ENCODE results near the gene TRIM54.
A peak's percentile ranks its signal among the peaks of the same experiment; 100 is the strongest.
"Not testable (repeated sequence)": the region's sequence is repeated elsewhere in the genome, so short reads cannot be mapped to it uniquely, and the experiment has no call there.

TRIM54 gene

GRCh38 chr2:27258051-27258450, 24.2 kb upstream of the TRIM54 start:
- DNase-seq, result no peak

DNA sequence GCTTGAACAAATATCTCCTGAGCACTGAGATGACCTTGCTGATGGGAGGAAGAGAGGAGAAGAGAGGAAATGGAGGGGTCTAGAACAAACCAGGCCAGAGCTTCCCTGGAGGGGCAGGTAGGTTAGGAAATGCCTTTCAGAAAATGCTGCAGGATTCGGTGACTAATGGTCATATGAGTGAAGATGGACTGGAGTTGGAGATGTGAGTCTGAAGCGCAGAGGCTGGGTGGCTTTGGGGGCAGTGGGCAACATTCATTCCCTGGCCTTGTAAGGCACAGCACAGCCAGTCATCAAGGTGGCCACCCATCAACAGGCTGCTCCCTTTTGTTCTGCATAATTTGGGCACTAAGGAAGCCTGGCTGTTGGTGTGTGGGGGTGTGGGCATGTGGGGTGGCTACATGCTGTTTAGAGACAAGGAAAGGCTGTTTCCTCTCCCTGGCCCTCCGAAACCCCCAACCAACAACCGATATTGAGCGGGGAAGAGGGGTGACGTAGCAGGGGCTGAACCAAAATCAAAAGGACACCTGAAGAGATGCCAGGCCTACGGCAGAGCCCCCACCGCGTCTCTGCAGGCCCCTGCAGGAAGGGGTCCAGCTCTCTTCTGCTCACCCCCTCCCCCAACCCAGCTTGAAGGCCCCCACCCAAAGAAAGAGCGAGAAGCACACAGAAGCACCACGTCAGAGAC, 20.8 kb upstream of the TRIM54 start:
- DNase-seq, result no peak

GRCh38 chr2:27261926-27262298, 20.3 kb upstream of the TRIM54 start:
- DNase-seq, result no peak

- peak; percentile 20 to 30 for DNase-seq
These were observed 19.6 kb upstream of the TRIM54 start, which contains the start of gene SLC30A3 for GRCh38 chr2:27262379-27263286. Gene SLC30A3, minus strand, starts transcription at chr2:27263047. Its CDS starts 141 bp downstream, at chr2:27262906.

GRCh38 chr2:27263287-27264252, 18.7 kb upstream of the TRIM54 start:
- DNase-seq, result no peak

DNA sequence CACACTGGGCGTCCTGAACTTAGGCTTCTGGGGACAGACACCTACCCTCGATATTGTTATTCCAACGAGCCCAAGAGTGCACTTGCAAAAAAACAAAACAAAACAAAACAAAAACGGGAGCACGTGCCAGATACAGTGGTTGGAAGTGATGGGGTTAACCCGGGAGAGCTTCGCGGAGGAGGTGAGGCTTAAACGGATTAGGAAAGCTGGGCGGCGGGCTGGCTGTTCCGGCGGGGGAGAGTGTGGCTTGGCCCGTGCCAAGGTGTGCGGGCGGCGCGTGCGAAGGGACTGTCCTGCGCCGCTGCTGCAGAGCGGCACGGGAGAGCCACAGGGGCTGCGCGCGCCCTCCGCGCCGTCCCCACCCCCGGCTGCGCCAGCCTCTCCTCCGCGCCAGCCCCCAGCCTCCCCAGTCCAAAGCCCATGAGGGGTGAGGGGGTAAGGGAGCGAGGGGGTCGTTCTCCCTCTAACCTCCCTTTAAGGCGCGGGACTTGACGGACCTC, 17.9 kb upstream of the TRIM54 start:
- no peak for DNase-seq

DNA sequence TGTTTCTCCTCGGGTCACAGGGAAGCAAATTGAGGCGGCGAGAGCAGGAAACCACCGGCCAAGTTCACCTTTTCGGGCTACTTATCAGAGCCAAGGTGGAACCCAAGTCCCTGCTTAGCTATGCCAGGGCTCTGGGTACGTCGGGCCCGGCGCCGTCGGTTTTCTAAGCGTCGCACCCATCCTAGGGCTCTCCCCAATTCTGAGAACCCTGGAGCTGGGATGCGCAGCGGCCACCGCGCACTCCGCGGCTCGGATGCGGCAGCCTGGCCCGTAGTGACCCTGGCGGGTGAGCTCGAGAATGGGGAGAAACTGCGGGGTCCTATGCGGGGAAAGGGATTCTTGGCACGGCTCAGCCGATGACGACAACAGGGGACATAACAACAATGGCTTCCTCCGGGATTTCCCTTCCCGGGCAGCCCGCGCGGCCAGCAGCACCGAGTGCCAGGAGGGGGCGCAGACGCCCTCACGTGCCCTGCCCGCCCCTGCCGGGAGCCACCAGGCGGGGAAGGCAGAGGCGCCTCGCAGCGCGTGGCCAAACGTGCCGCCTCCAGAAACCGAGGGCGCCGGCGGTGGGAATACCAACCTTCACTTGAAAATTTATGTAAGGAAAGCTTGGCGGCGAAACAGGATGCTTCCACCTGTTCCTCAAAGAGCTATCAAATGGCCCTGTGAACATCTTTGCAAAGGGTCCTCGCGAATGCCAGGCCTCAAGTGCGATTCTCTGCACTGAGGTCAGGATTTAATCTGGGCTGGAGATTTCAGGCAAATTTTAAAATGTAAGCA, 17.3 kb upstream of the TRIM54 start:
- DNase-seq, result peak; percentile 42 to 46

- DNase-seq, result no peak
These were observed 16.7 kb upstream of the TRIM54 start for GRCh38 chr2:27265536-27265870.

DNA sequence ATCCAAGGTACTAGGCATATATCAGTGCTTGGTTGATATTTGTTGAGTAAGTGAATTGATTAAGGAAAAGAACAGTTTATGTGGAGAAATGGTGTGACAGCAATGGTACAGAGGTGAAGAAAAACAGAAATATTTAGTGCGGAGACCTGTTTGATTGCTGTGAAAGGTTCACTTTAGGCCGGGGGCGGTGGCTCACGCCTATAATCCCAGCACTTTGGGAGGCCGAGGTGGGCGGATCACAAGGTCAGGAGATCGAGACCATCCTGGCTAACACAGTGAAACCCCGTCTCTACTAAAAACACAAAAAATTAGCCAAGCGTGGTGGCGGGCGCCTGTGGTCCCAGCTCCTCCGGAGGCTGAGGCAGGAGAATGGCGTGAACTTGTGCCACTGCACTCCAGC, 13.9 kb upstream of the TRIM54 start:
- not testable (repeated sequence) for DNase-seq

DNA sequence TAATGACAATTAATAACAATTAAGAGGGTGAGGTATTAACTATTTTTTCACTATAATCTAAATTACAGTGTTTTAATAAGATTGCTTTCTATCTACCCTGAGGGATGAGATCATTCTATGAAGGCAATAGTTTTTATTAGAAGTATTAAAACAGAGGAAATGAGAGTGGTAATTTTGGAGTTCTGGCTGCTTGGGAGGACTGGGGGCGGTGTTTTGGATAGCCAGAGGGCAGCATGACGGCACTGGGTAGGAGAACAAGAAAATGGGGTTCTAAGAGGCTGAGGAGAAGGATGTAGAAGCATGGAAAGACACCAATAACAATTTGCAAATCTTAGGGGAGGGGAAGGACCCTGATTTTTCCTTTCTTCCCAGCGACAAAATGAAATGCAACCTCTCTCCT, 12.1 kb upstream of the TRIM54 start:
- no peak for DNase-seq

GRCh38 chr2:27270670-27271069, 11.6 kb upstream of the TRIM54 start:
- no peak for DNase-seq

DNA sequence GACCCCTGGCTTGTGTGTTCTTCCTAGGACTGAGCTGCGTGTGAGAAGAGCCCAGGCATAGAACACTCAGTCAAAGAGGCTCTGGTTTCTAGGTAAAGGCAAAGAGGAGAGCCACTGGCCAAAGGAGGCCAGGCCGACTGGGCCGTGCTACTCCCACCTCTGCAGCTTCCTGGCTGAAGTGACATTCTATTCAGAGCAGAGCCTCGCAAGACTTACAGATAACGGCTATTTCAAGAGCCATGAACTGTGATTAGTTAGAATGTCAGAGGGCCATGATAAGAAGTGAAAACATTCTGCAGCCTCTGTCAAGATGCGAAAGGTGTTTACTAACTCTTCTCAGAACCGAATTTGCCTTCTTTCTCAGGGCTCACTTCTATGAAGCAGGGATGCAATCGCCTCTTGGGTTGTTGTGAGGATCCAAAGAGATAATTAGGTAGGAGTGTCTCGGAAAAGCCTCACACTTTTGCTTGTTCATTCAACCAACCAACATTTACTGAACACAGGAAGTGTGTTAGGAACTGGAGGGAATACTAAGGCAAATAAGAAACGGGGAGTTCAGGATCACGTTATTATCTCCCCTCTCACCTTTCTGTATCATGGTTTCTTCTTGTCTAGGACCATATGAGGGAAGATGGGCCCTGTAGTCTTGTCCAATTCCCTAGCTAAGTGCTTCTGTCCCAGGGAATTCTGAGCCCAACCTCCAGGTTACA, 10.4 kb upstream of the TRIM54 start:
- DNase-seq, result no peak

DNA sequence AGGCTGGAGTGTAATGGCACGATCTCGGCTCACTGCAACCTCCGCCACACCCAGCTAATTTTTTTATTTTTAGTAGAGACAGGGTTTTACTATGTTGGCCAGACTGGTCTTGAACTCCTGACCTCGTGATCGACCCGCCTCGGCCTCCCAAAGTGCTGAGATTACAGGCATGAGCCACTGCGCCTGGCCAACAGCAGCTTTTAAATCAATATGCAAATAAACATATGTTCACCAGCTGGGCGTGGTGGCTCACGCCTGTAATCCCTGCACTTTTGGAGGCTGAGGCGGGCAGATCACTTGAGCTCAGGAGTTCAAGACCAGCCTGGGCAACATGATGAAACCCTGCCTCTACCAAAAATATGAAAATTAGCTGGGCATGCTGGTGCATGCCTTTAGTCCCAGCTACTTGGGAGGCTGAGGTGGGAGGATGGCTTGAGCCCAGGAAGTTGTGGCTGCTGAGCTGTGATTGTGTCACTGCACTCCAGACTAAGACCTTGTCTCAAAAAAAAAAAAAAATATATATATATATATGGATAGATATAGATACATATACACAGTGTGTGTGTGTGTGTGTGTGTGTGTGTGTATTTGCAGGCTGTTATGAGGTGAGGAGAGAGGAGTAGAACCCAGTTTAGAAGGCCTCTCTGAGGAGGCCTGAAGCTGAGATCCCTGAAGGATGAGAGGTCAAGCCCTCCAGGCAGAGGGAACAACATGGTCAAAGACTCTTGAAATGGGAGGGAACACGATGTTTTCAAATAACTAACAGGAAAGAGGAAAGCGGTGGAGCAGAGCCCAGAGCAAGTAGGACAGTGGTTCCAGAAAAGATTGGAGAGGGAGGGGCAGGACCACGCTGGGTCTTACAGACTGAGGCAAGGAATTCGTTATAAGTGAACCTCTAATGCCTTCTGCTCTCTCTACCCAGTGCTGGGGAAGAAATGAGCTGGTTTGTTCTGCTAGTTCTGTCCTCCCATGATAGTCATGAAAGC, 9.4 kb upstream of the TRIM54 start:
- DNase-seq, result not testable (repeated sequence)

DNA sequence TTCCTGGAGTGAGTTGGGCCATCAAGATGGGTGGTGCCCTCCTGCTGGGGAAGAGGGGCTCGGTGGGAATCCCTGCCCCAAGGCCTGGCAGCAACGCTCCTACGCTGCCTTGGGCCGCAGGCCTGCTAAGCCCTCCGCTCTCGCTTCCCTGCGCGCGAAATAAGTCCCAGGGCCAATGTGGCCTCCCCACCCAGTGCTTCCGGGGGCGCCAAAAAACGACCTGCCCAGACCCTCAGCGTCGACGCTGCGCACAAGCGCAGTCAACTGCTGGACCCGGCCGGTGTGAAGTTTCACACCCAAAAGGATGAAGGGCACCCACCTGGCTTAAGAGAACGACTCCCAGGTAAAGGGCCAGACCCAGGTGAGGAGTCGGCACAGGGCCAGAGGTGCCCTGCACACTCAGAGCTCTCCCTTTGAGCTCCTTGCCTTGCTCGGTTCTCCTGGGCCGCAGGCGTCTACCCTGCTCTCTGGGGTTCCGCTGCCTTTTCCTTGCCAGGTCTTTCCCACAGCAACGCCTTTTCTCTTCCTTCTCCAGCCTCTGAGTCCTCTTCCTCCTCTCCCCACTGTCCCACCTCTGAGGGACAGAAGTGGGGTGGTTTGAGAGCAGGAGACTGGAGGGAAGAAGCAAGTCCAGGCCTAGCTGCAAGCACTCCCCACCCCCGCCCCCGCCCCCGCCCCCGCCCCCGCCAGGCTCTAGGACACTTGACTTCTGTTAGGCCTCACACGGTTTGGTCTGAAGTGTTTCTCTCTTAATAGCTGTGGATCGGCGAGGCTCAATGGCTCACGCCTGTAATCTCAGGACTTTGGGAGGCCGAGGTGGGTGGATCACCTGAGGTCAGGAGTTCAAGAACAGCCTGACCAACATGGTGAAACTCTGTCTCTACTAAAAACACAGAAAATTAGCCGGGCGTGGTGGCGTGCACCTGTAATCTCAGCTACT, 6.7 kb upstream of the TRIM54 start, which contains the start of gene DNAJC5G:
Gene DNAJC5G (plus strand): TSS at position 223 of the 940 bp plus-strand sequence. CDS start 1,296 bp downstream, outside the sequence.
- no peak for DNase-seq

DNA sequence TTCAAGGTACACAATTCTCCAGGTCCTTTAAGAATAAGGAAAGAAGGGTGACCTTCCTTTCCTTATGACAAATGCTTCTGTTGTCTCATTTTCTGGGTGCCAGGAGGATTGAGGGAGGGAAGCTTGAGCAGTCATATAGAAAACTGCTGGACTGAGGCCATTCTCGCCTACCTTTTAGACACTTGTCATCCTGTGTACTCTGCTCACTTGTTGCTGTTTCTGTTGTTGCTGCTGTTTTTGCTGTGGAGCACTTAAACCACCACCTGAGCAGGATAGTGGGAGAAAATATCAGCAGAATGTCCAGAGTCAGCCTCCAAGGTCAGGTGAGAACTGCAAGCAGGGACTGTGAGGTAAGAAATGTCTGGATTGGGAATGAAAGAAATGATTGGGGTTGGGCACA, 4.2 kb upstream of the TRIM54 start:
- DNase-seq, result no peak

DNA sequence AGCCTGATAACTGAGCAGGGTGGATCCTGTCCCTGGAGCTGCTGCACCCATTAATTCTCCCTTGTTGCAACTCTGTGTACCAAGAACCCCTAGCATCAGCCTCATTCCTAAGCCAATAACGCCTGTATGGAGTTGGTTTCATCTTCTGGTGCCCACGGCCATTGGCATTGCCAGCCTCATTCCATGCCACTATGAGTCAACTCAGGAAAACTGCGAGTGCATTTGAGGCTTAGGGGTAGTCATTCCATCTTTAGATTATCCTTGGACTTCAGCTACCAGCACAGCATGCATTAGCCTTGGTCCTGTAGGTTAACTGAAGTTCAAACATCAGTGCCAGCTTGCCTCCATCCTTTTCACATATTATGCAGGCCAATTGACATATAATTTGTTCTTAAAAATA, 1.4 kb upstream of the TRIM54 start:
- DNase-seq, result no peak

GRCh38 chr2:27281442-27281841, 787 bp upstream of the TRIM54 start:
- no peak for DNase-seq

DNA sequence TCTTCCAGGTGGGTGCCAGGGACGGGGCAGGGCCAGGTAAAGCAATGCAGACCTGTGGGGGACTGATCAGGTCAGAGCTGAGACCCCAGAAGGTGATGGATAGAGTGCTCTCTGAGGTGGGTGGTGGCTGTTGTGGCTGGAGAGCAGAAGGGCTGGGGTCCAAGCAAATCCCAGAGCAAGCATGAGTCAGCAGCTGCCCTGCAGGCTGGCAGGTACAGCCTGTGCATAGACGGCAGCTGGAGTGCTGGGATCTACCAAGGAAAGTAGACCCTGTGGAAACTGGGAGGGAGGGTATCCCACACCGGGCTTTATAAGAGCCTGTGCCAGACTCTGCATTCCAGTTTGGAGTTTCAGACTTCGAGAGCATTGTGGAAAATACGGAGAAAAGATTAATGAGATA, 663 bp downstream of the TRIM54 start:
- DNase-seq, result no peak

- no peak for DNase-seq
These were observed 2.8 kb downstream of the TRIM54 start for GRCh38 chr2:27284996-27285395.

Data from Kasumi-1 (cell line).